Lower leg skin (tissue), 3 donors: ENCODE measurements around the gene CTPS2.

Experiments
- POLR2A ChIP-seq, 2 donors: fragments of 450-650 bp; IDR thresholded peaks; one replicate each; pipeline ENCODE4 v1.6.1; 2016 to 2017; ENCODE audit warnings: antibody characterized with exemption in 2 of 2, mild to moderate bottlenecking in 1 of 2, moderate library complexity in 1 of 2
- TF ChIP-seq, protein P1 (sequence below), 3 donors: fragments of 450-650 bp; IDR thresholded peaks; one replicate each; pipeline ENCODE4 v1.5.1; 2016; ENCODE audit warnings: antibody characterized with exemption in 3 of 3, mild to moderate bottlenecking in 3 of 3, moderate library complexity in 2 of 3

GRCh38 chrX:16718824-16719333 is 6.4 kb upstream of the CTPS2 start:
- TF ChIP-seq, protein P1, sequence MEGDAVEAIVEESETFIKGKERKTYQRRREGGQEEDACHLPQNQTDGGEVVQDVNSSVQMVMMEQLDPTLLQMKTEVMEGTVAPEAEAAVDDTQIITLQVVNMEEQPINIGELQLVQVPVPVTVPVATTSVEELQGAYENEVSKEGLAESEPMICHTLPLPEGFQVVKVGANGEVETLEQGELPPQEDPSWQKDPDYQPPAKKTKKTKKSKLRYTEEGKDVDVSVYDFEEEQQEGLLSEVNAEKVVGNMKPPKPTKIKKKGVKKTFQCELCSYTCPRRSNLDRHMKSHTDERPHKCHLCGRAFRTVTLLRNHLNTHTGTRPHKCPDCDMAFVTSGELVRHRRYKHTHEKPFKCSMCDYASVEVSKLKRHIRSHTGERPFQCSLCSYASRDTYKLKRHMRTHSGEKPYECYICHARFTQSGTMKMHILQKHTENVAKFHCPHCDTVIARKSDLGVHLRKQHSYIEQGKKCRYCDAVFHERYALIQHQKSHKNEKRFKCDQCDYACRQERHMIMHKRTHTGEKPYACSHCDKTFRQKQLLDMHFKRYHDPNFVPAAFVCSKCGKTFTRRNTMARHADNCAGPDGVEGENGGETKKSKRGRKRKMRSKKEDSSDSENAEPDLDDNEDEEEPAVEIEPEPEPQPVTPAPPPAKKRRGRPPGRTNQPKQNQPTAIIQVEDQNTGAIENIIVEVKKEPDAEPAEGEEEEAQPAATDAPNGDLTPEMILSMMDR (IDR thresholded peaks at IDR 0.05) = no peak
- TF ChIP-seq POLR2A (IDR thresholded peaks at IDR 0.05) = no peak
